K562 (cell line): ENCODE data around the gene ITPK1. TPM values are rescaled to one million over a fixed set of nuclear protein-coding genes. Genes with fewer than 3 reads are reported as not detected.

Source experiments
- ATAC-seq: fragments of 200-7000 bp; cut with Tn5 transposase; 3 replicates; pipeline ENCODE4 v1.9.1; 2020; ENCODE audit warnings: moderate library complexity
- BruUV-seq: library from RNA; stranded (reverse); fragments of 400-500 nt; replicated peaks from 2 replicates; lab custom pipeline; 2021; lab: Mats Ljungman, UMichigan
- CTCF ChIA-PET: fragments of 300-600 bp; formaldehyde crosslinking; extraction: SDS; loops from one replicate; lab custom pipeline; 2021; ENCODE audit warnings: low intra/inter-chr PET ratio; lab: Yijun Ruan, JAX
- POLR2A ChIA-PET: fragments of 300-600, 350-650 bp; sonication (Branson Sonifier 250); formaldehyde crosslinking; extraction: SDS; loops from one replicate; lab custom pipeline; 2021; ENCODE audit warnings: antibody characterized with exemption, inconsistent platforms; lab: Yijun Ruan, JAX
- DNase-seq, 4 experiments: peaks; one replicate each; pipeline versions ENCODE4 v3.0.0 to v3.0.0-alpha.2; 2011 to 2018; ENCODE audit warnings: low spot score in 3 of 4, mixed read lengths in 3 of 4; ENCODE audit errors: extremely low read depth in 1 of 4
- FAIRE-seq: peaks from 2 replicates; lab custom pipeline; 2011; peaks lifted over from hg19 to GRCh38; lab: Jason Lieb, UNC
- H2AFZ ChIP-seq: 2 replicates; pipeline ENCODE4 v1.6.0; 2011; ENCODE audit warnings: low read depth, low read length, control low read depth, inconsistent platforms
- H3K27ac ChIP-seq: fragments of 200-600 bp; 3 replicates; pipeline ENCODE4 v1.8.0; 2011; ENCODE audit warnings: low read depth, mild to moderate bottlenecking, control low read depth, inconsistent platforms, low read length, moderate library complexity, mixed read lengths; ENCODE audit errors: extremely low read depth
- H3K27me3 ChIP-seq, 2 experiments: fragments of 300-600 bp in 1 of 2; 2 replicates in 1 of 2; 3 replicates in 1 of 2; pipeline versions ENCODE4 v1.6.0 to v1.8.0; 2011; ENCODE audit warnings: inconsistent platforms in 2 of 2, low read length in 2 of 2, mild to moderate bottlenecking in 1 of 2, mixed read lengths in 1 of 2, moderate library complexity in 1 of 2; ENCODE audit not compliant: control insufficient read depth in 2 of 2, insufficient read depth in 2 of 2
- H3K36me3 ChIP-seq: fragments of 300-600 bp; 3 replicates; pipeline ENCODE4 v1.8.0; 2011; ENCODE audit warnings: mild to moderate bottlenecking, low read length, inconsistent platforms; ENCODE audit not compliant: control insufficient read depth, insufficient read depth
- H3K4me1 ChIP-seq, 2 experiments: fragments of 200-600 bp in 1 of 2; replicated peaks in 1 of 2; 2 replicates in 1 of 2; 3 replicates in 1 of 2; pipeline versions ENCODE4 v1.5.1 to v1.8.0; 2011; ENCODE audit warnings: inconsistent platforms in 2 of 2, low read length in 2 of 2, mild to moderate bottlenecking in 1 of 2, mixed read lengths in 1 of 2, moderate library complexity in 1 of 2; ENCODE audit not compliant: control insufficient read depth in 2 of 2, insufficient read depth in 2 of 2
- H3K4me2 ChIP-seq: 2 replicates; pipeline ENCODE4 v1.6.1; 2011; ENCODE audit warnings: low read length, control low read depth, inconsistent platforms, mixed read lengths; ENCODE audit not compliant: insufficient read depth
- H3K4me3 ChIP-seq: fragments of 200-600 bp; sonication (generic), shearing (Covaris generic); 2 replicates; pipeline ENCODE4 v1.5.1; 2016; ENCODE audit warnings: control low read depth, inconsistent platforms
- H3K79me2 ChIP-seq: fragments of 200-600 bp; 3 replicates; pipeline ENCODE4 v1.8.0; 2011; ENCODE audit warnings: low read length, inconsistent platforms; ENCODE audit not compliant: control insufficient read depth, insufficient read depth
- H3K9ac ChIP-seq, 2 experiments: 2 replicates each; pipeline versions ENCODE4 v1.6.0 to v1.6.1; 2011; ENCODE audit warnings: low read depth in 2 of 2, low read length in 2 of 2, control low read depth in 1 of 2, inconsistent platforms in 1 of 2, mild to moderate bottlenecking in 1 of 2, mixed read lengths in 1 of 2; ENCODE audit not compliant: insufficient read depth in 1 of 2
- H3K9me1 ChIP-seq: one replicate; pipeline ENCODE4 v1.6.0; 2011; ENCODE audit warnings: inconsistent platforms, mild to moderate bottlenecking, low read length, moderate library complexity; ENCODE audit not compliant: control insufficient read depth, insufficient read depth
- H3K9me3 ChIP-seq: replicated peaks from 2 replicates; pipeline ENCODE4 v1.5.1; 2011; ENCODE audit warnings: low read depth, low read length, inconsistent platforms; ENCODE audit not compliant: control insufficient read depth, insufficient read depth
- H4K20me1 ChIP-seq: replicated peaks from 2 replicates; pipeline ENCODE4 v1.6.1; 2011; ENCODE audit warnings: low read length, inconsistent platforms, mixed read lengths; ENCODE audit not compliant: control insufficient read depth, insufficient read depth
- CCNT2 ChIP-seq: IDR thresholded peaks from 2 replicates; pipeline ENCODE4 v1.6.1; 2011; ENCODE audit warnings: borderline replicate concordance, low read depth, mild to moderate bottlenecking, moderate library complexity, mixed read lengths, low read length; ENCODE audit not compliant: insufficient read length; ENCODE audit errors: extremely low read depth
- EWSR1 ChIP-seq: fragments of 450-650 bp; IDR thresholded peaks from 2 replicates; pipeline ENCODE4 v1.6.1; 2018; ENCODE audit warnings: borderline replicate concordance, mild to moderate bottlenecking, low read depth, moderate library complexity; ENCODE audit not compliant: partially characterized antibody
- GTF2E2 ChIP-seq: fragments of 200-800 bp; sonication (Bioruptor generic); IDR thresholded peaks from 2 replicates; pipeline ENCODE4 v1.6.1; 2016; ENCODE audit warnings: missing genetic modification characterization, missing compliant biosample characterization
- POLR3G ChIP-seq: IDR thresholded peaks from 2 replicates; pipeline ENCODE4 v1.6.1; 2011; ENCODE audit not compliant: insufficient read length, insufficient replicate concordance; ENCODE audit errors: extremely low read depth
- RCOR1 ChIP-seq, 2 experiments: IDR thresholded peaks; 2 replicates each; pipeline ENCODE4 v1.6.1; 2012; ENCODE audit warnings: low read depth in 2 of 2, low read length in 2 of 2, borderline replicate concordance in 1 of 2, improper control_type of control experiment in 1 of 2
- SMARCB1 ChIP-seq: IDR thresholded peaks from 2 replicates; pipeline ENCODE4 v1.6.1; 2011; ENCODE audit warnings: improper control_type of control experiment, low read depth; ENCODE audit not compliant: insufficient read length
- ZEB2 ChIP-seq: fragments of 450-650 bp; IDR thresholded peaks from 2 replicates; pipeline ENCODE4 v1.6.1; 2016
- ZNF146 ChIP-seq: IDR thresholded peaks from one replicate; pipeline ENCODE4 v1.6.1; 2018; ENCODE audit warnings: missing compliant biosample characterization; ENCODE audit not compliant: unreplicated experiment
- WGBS: fragments of 100-300 bp; shearing (Covaris generic); methylation state at CpG from one replicate; pipeline ENCODE4 v1.1.6; 2016; ENCODE audit warnings: low coverage, mixed read lengths; ENCODE audit not compliant: insufficient coverage; ENCODE audit errors: missing lambda C conversion rate; 5-methylcytosine and 5-hydroxymethylcytosine counted together
- in situ Hi-C: fragments of 300-500 bp; cut with MboI; formaldehyde crosslinking; loops from 4 replicates; pipeline ENCODE4 v1.15.0; 2018; ENCODE audit warnings: inconsistent platforms, mixed read lengths
- intact Hi-C: fragments of 100-400 bp; cut with micrococcal nuclease; formaldehyde crosslinking; loops from 2 replicates; pipeline ENCODE4 v1.14.2; 2022
- polyA plus RNA-seq, 8 experiments: library from polyadenylated mRNA; depleted of rRNA in 4 of 8; stranded (reverse) in 5 of 8; unstranded in 3 of 8; fragments of >200 nt; fragmentation: Nextera tagmentation in 2 of 8; fragmentation: Illumina TruSeq in 1 of 8; extraction: Ambion mirVana in 2 of 8; extraction: Trizol in 1 of 8; gene quantifications; 2 replicates each; pipeline versions ENCODE4 v1.2.1 to v1.2.3, GENCODE V29; 2011 to 2014; ENCODE audit warnings: inconsistent platforms in 1 of 8, missing spikeins in 1 of 8
- total RNA-seq, 7 experiments: library from RNA; depleted of rRNA in 6 of 7; stranded (reverse); fragments of >200 nt in 6 of 7; fragmentation: Illumina TruSeq in 2 of 7; extraction: Trizol in 2 of 7; gene quantifications; 2 replicates each; pipeline versions ENCODE4 v1.2.1 to v1.2.3, GENCODE V29; 2011 to 2021; ENCODE audit warnings: low replicate concordance in 1 of 7

Gene ITPK1
- total and polyA plus RNA-seq, 9 of the 15 experiments (the other 6 are each of a cell fraction or from before 2014, with no cell fraction given): 1.2 to 39.2 (median 23.0) TPM

DNA sequence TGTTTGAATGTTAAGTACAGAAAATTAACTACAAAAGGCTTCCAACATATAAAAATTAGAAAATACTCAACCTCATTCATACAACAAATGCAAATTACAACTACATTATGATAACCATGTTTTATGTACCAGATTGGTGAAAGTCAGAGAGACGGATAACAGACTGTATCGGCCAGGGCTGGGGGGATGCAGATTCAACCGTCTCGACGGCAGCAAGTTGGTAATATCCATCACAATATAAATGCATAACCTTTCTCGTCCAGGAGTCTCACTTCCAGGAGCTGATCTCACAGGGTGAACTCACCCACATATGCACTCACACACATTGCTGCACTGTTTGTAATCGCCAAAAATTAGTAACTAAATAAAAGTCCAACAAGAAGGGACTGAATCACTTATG lies 89.4 kb downstream of the ITPK1 start (continued):
- TF ChIP-seq SMARCB1 (no peak), ZEB2 (no peak)
- TF ChIP-seq, all 486 proteins: peak for 0

DNA sequence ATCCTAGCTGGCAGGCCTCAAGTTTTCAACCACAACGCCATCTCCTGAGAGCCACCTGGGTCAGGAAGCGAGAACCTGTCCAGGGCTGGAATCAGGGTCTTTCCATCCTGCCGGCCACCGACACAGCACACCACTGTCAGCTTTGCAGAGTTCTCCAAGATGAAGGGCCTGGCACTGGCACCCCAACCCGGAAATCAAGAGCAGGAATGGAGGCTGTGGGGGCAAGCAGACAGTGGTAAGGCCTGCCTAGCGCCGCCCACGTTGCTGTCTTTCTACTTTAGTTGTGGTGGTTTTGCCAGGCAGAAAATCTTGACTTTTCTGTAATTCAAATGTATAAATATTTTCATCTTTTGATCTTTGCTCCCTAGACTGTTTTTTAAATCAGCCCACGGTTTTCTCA lies 90.7 kb downstream of the ITPK1 start:
- Histone ChIP-seq H3K4me1 (peaks cover 3 to 5% of the 10 kb centered on the region in 2 experiments; a peak in 3 of 5 replicates), H2AFZ (no peak overlapping the region), H4K20me1 (no peaks in the 10 kb centered on the region), H3K9me1 (no peaks in the 10 kb centered on the region), H3K27ac (no peak overlapping the region), H3K27me3 (no peaks in the 10 kb centered on the region), H3K4me3 (no peak overlapping the region), H3K9ac (peak overlapping the region in 1 of 2 experiments; percentile 26; a peak in 1 of 4 replicates), H3K79me2 (no peaks in the 10 kb centered on the region; the same call in 2 of the 3 replicates), H3K36me3 (no peaks in the 10 kb centered on the region), H3K9me3 (no peaks in the 10 kb centered on the region), H3K4me2 (no peak overlapping the region)
- TF ChIP-seq EWSR1 (no peak), POLR3G (no peak), GTF2E2 (no peak), CCNT2 (no peak), ZNF146 (CRISPR knock-in tag) (no peak), RCOR1 (IDR thresholded peaks at IDR 0.05; ENCODE audit: borderline replicate concordance in 1 of 2, low read depth in 2 of 2, low read length in 2 of 2) (no peak)
- intact Hi-C loops (no loop called here), in situ Hi-C loops (no loop called here)
- ChIA-PET POLR2A (no interaction called here), CTCF (no interaction called here)
- 75% methylated on average over 7 of the region's 9 CpGs for WGBS
- FAIRE-seq (no peak), ATAC-seq (no peak), DNase-seq (no peak)
- no TSS peak for BruUV-seq
